ENCODE results near the gene ULBP1. TPM values are rescaled to one million over a fixed set of nuclear protein-coding genes. Genes with fewer than 3 reads are reported as not detected.
"Not testable (repeated sequence)": the region's sequence is repeated elsewhere in the genome, so short reads cannot be mapped to it uniquely, and the experiment has no call there.

ULBP1 gene
- total and polyA plus RNA-seq, 12 donors: 0.07 to 0.46 (median 0.23) TPM

DNA sequence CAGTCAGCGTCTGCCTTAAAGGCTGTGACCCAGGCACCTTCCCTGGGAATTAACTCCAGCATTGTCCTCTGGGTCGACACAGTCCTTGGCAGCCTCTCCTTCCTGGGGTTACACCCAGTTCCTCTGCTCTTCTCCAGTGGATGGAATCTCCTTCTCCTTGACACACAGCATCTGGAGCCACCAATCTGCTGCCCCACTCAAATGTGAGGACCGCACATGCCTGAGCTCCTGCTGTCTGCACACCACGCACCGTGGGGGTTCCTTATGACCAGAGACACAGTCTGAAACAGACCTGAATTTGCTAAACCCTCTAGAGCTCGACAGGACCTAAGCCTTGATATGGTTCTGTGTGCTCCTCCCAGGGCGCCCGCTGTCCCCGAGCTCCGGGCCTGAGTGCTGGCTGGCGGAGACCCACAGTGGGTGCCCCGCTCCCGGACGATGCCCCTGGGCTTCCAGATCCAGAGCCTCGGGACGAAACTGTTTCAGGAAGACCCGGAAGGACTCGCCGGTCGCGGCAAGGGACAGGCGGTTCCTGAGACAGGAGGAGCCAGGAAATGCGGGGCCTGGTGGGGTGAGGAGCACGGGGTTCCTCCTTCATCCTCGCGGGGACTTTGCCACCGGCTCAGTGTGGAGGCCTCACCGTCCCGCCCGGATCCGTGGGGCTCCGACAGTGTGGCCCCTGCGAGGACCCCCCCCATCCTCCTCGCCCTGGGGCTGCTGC is 38.3 kb upstream of the ULBP1 start:
- peak overlapping the region in 9 of 10 donors; percentile 27 to 67 (median 57) for H3K27ac ChIP-seq
- peaks cover 3 to 33% (median 23%) of the 10 kb centered on the region in 9 donors for H3K4me1 ChIP-seq
- no peaks in the 10 kb centered on the region for H3K9me3 ChIP-seq
- TF ChIP-seq, protein P1, sequence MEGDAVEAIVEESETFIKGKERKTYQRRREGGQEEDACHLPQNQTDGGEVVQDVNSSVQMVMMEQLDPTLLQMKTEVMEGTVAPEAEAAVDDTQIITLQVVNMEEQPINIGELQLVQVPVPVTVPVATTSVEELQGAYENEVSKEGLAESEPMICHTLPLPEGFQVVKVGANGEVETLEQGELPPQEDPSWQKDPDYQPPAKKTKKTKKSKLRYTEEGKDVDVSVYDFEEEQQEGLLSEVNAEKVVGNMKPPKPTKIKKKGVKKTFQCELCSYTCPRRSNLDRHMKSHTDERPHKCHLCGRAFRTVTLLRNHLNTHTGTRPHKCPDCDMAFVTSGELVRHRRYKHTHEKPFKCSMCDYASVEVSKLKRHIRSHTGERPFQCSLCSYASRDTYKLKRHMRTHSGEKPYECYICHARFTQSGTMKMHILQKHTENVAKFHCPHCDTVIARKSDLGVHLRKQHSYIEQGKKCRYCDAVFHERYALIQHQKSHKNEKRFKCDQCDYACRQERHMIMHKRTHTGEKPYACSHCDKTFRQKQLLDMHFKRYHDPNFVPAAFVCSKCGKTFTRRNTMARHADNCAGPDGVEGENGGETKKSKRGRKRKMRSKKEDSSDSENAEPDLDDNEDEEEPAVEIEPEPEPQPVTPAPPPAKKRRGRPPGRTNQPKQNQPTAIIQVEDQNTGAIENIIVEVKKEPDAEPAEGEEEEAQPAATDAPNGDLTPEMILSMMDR (IDR thresholded peaks at IDR 0.05): no peak
- 9 to 11% methylated on average over 34 of the region's 34 CpGs for WGBS, 2 donors
- no peaks in the 10 kb centered on the region for H3K36me3 ChIP-seq
- intact Hi-C loops (cut with DNase I): loop anchor here in 8 of 10 donors (2.0 to 10.0 kb wide), 7 partner anchors 29 to 381 kb away; partner anchors contain the start of genes GINM1 (in 1 of the 8), LATS1 (in 1 of the 8) and PPIL4 (in 1 of the 8)
- DNase-seq (peak in 1 of 2 donors; percentile 49), ATAC-seq (peak; percentile 20 to 61 (median 40))
- H3K4me3 ChIP-seq: peak overlapping the region; percentile 38 to 62 (median 60)
- H3K27me3 ChIP-seq: peaks cover 0 to 85% (median 20%) of the 10 kb centered on the region in 7 donors

DNA sequence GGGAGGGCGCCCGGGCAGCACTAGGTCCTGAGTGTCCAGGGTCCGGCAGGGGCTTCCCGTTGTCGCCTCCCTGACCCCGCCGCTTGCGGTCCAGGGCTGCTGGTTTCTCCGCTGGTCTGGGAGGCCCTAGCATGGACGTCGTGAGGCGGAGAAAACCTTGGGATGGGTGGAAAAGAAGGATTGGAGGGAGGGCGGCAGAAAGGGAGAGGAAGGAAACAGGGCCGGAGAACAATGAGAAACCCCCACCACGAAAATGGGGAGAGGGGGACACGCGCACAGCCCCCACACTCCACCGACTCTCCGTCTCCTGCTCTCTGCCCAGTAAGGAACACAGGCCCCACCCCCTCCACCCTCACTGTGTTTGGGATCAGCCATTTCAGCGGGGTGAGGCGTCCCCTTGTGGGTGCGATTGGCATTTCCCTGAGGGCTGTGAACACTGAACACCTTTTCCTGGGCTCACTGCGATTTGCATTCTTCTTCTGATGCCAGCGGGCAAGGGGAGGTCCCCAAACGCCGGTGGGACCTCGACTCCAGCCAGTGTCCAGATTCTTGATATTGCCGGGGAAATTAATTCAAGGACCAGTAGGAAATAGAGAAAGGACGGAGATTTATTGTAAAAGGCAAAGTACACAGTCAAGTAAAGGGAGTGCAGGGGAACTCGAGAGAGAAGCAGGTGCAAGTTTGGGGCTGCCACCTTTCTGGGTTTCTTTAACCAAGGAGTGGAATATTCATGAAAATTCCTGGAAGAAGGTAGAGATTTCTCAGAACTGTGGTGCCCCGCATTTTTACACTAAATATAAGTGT is 37.6 kb upstream of the ULBP1 start:
- Histone ChIP-seq H3K4me3 (peak overlapping the region; percentile 38 to 62 (median 60)), H3K27ac (peak overlapping the region in 9 of 10 donors; percentile 27 to 67 (median 57)), H3K36me3 (no peaks in the 10 kb centered on the region), H3K27me3 (peaks cover 0 to 92% (median 28%) of the 10 kb centered on the region in 7 donors), H3K4me1 (peaks cover 3 to 33% (median 23%) of the 10 kb centered on the region in 9 donors), H3K9me3 (no peaks in the 10 kb centered on the region)
- intact Hi-C loops (cut with DNase I): loop anchor here in 9 of 10 donors (1.0 to 10.0 kb wide), 11 partner anchors 29 to 381 kb away; partner anchors contain the start of genes GINM1 (in 1 of the 9), LATS1 (in 1 of the 9) and PPIL4 (in 1 of the 9)
- TF ChIP-seq, protein P1 (IDR thresholded peaks at IDR 0.05): peak; percentile 81 to 93 (median 88)
- ATAC-seq (peak; percentile 89 to 94 (median 92)), DNase-seq (peak; percentile 87 to 91)
- WGBS, 2 donors: 3% methylated on average over 31 of the region's 31 CpGs

DNA sequence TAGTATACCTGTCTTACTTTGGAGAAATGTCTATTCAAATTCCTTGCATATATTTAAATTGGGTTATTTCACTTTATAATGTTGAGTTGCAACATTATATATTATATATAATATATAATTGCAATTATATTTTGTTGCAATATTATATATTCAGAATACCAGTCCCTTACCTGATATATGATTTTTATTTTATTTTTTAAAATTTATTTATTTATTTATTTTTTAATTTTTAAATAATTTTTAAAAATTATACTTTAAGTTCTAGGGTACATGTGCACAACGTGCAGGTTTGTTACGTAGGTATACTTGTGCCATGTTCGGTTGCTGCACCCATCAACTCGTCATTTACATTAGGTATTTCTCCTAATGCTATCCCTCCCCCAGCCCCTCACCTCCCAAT is 36.7 kb upstream of the ULBP1 start:
- Histone ChIP-seq H3K4me1 (peaks cover 3 to 33% (median 23%) of the 10 kb centered on the region in 9 donors), H3K27me3 (peaks cover 0 to 92% (median 37%) of the 10 kb centered on the region in 7 donors)
- not testable (repeated sequence) for ATAC-seq, H3K36me3 ChIP-seq, H3K4me3 ChIP-seq, H3K27ac ChIP-seq, H3K9me3 ChIP-seq, DNase-seq
- 78 to 87% methylated on average over 4 of the region's 4 CpGs for WGBS, 2 donors
- intact Hi-C loops (cut with DNase I): loop anchor here in 9 of 10 donors (2.0 to 10.0 kb wide), 8 partner anchors 86 to 382 kb away; partner anchors contain the start of genes GINM1 (in 1 of the 9), LATS1 (in 1 of the 9) and PPIL4 (in 1 of the 9)

DNA sequence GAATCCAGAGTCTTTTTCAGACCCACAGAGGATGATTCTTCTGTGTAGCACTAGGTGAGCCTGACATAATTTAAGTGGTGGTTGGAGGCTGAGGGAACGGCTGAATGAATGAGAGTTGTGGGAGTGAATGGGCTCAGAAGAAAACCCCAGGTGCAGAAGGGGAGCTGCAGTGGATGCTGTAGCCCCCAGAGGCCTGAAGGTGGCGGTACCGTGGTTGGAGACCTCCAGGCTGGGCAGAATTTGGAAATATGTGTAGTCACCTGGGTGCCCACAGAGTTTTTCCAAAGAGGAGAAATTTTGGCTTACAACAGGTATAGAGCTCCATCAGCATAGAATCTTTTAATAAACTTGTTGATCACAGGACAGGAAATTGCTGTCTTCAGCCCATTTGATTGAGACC is 34.3 kb upstream of the ULBP1 start:
- WGBS, 2 donors: 6 to 9% methylated on average over 3 of the region's 3 CpGs
- DNase-seq (no peak), ATAC-seq (no peak)
- intact Hi-C loops (cut with DNase I): loop anchor here in 7 of 10 donors (5.0 to 10.0 kb wide), 5 partner anchors 97 to 385 kb away; partner anchors contain the start of genes GINM1 (in 1 of the 7), LATS1 (in 1 of the 7) and PPIL4 (in 1 of the 7)
- H3K27ac ChIP-seq: no peak overlapping the region
- no peaks in the 10 kb centered on the region for H3K36me3 ChIP-seq
- H3K4me3 ChIP-seq: no peak overlapping the region
- peaks cover 0 to 92% (median 56%) of the 10 kb centered on the region in 7 donors for H3K27me3 ChIP-seq
- H3K4me1 ChIP-seq: peaks cover 0 to 22% (median 12%) of the 10 kb centered on the region in 9 donors
- H3K9me3 ChIP-seq: no peaks in the 10 kb centered on the region
- TF ChIP-seq, protein P1 (IDR thresholded peaks at IDR 0.05): peak in 7 of 9 donors; percentile 10 to 33 (median 19)

All from heart right ventricle (tissue), 16 donors.